ENCODE measurements around the gene LIFR.

DNA sequence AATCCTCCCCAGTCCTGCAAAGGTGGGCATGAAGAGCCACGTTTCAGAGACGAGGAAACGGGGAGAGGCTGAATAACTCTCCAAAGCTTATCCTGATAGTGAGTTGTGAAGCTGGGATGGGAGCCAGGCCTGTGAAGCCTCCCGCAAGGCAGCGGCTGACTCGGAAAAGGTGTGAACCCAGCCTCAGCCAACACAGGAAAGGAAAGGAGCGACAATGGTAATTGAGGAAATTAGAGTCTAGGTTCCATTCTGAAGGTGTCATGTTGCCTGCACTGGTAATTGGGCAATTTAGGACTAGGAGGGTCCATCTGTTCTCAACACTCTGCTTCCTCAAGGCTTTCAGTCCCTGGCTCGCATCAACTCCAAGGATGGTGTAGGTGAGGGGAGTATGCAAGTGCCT, 83.4 kb downstream of the LIFR start:
- TF ChIP-seq, protein P1, sequence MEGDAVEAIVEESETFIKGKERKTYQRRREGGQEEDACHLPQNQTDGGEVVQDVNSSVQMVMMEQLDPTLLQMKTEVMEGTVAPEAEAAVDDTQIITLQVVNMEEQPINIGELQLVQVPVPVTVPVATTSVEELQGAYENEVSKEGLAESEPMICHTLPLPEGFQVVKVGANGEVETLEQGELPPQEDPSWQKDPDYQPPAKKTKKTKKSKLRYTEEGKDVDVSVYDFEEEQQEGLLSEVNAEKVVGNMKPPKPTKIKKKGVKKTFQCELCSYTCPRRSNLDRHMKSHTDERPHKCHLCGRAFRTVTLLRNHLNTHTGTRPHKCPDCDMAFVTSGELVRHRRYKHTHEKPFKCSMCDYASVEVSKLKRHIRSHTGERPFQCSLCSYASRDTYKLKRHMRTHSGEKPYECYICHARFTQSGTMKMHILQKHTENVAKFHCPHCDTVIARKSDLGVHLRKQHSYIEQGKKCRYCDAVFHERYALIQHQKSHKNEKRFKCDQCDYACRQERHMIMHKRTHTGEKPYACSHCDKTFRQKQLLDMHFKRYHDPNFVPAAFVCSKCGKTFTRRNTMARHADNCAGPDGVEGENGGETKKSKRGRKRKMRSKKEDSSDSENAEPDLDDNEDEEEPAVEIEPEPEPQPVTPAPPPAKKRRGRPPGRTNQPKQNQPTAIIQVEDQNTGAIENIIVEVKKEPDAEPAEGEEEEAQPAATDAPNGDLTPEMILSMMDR (IDR thresholded peaks at IDR 0.05), result no peak
- TF ChIP-seq, protein P2, sequence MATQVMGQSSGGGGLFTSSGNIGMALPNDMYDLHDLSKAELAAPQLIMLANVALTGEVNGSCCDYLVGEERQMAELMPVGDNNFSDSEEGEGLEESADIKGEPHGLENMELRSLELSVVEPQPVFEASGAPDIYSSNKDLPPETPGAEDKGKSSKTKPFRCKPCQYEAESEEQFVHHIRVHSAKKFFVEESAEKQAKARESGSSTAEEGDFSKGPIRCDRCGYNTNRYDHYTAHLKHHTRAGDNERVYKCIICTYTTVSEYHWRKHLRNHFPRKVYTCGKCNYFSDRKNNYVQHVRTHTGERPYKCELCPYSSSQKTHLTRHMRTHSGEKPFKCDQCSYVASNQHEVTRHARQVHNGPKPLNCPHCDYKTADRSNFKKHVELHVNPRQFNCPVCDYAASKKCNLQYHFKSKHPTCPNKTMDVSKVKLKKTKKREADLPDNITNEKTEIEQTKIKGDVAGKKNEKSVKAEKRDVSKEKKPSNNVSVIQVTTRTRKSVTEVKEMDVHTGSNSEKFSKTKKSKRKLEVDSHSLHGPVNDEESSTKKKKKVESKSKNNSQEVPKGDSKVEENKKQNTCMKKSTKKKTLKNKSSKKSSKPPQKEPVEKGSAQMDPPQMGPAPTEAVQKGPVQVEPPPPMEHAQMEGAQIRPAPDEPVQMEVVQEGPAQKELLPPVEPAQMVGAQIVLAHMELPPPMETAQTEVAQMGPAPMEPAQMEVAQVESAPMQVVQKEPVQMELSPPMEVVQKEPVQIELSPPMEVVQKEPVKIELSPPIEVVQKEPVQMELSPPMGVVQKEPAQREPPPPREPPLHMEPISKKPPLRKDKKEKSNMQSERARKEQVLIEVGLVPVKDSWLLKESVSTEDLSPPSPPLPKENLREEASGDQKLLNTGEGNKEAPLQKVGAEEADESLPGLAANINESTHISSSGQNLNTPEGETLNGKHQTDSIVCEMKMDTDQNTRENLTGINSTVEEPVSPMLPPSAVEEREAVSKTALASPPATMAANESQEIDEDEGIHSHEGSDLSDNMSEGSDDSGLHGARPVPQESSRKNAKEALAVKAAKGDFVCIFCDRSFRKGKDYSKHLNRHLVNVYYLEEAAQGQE (IDR thresholded peaks at IDR 0.05; ENCODE audit: insufficient read depth in 1 of 2, low read depth in 2 of 2, low read length in 1 of 2), result no peak
